Measurements from ENCODE around the gene EMILIN2. TPM values are rescaled to one million over a fixed set of nuclear protein-coding genes. Genes with fewer than 3 reads are reported as not detected.

The EMILIN2 gene
- total and polyA plus RNA-seq, 2 of the 8 experiments (the other 6 are each of a cell fraction or from before 2014, with no cell fraction given), result 6.0 to 7.5 TPM

- Histone ChIP-seq H3K23ac (ENCODE audit: insufficient read length) (no peak overlapping the region), H2BK12ac (ENCODE audit: low read depth, low read length) (no peak overlapping the region), H3K4ac (replicated peaks; ENCODE audit: insufficient read length, low read depth, low read length) (no peak overlapping the region), H2BK120ac (replicated peaks; ENCODE audit: low read depth, low read length) (no peak overlapping the region), H4K8ac (ENCODE audit: extremely low read depth, insufficient read depth, low read length) (no peak overlapping the region), H2AFZ (ENCODE audit: low read length) (no peak overlapping the region), H4K91ac (replicated peaks; ENCODE audit: insufficient read length, low read length) (no peak overlapping the region), H3K18ac (ENCODE audit: extremely low read depth, low read length) (no peak overlapping the region), H3K4me3 (ENCODE audit: extremely low read depth in 1 of 4, insufficient read depth in 2 of 4, low read depth in 3 of 4, low read length in 4 of 4) (no peak overlapping the region), H2BK15ac (ENCODE audit: low read length) (no peak overlapping the region), H2BK5ac (ENCODE audit: low read depth, low read length) (no peak overlapping the region), H3K79me1 (ENCODE audit: low read depth, low read length) (no peaks in the 10 kb centered on the region), H3K27me3 (replicated peaks in 1 of 4; ENCODE audit: control insufficient read depth in 3 of 4, extremely low read depth in 1 of 4, insufficient read depth in 3 of 4, low read length in 3 of 4) (no peaks in the 10 kb centered on the region; a peak in 1 of 7 replicates), H3K4me1 (replicated peaks in 1 of 4; ENCODE audit: control insufficient read depth in 3 of 4, insufficient read depth in 4 of 4, low read length in 3 of 4) (no peaks in the 10 kb centered on the region), H3K9me3 (ENCODE audit: insufficient read depth in 2 of 2, low read depth in 1 of 2, low read length in 1 of 2) (no peaks in the 10 kb centered on the region), H3K56ac (replicated peaks; ENCODE audit: insufficient read length, low read depth, low read length) (no peak overlapping the region), H3K36me3 (ENCODE audit: control insufficient read depth in 2 of 4, insufficient read depth in 4 of 4, low read length in 3 of 4) (peaks cover 0 to 17% (median 9%) of the 10 kb centered on the region in 4 experiments; a peak in 5 of 8 replicates), H3K14ac (ENCODE audit: insufficient read length) (no peak overlapping the region), H3K27ac (ENCODE audit: low read depth, low read length) (no peak overlapping the region), H4K5ac (ENCODE audit: insufficient read length, low read depth, low read length) (no peak overlapping the region), H3K4me2 (ENCODE audit: insufficient read depth in 1 of 2, low read depth in 2 of 2, low read length in 2 of 2) (no peak overlapping the region), H3K79me2 (ENCODE audit: control insufficient read depth in 1 of 2, insufficient read depth in 2 of 2, low read length in 2 of 2) (no peaks in the 10 kb centered on the region), H2AK5ac (ENCODE audit: low read depth, low read length) (no peak overlapping the region), H2BK20ac (ENCODE audit: low read length) (no peak overlapping the region), H4K20me1 (replicated peaks in 1 of 2; ENCODE audit: control insufficient read depth in 1 of 2, insufficient read depth in 2 of 2, low read length in 2 of 2) (no peaks in the 10 kb centered on the region), H3K23me2 (ENCODE audit: low read depth, low read length) (no peaks in the 10 kb centered on the region), H3K9ac (replicated peaks in 1 of 4; ENCODE audit: extremely low read depth in 1 of 4, low read depth in 3 of 4, low read length in 3 of 4) (no peak overlapping the region)
- ChIA-PET CTCF (ENCODE audit: partially characterized antibody) (interaction anchor here (1.6 kb wide), 1 partner anchor 174 kb away, joined by 4 read pairs; no protein-coding TSS in a partner anchor), POLR2A (ENCODE audit: partially characterized antibody) (no interaction called here)
- 86% methylated on average over 12 of the region's 12 CpGs; no CpG with 5 or more reads in 1 of the 2 experiments for WGBS, 2 experiments (ENCODE audit: extremely low coverage in 1 of 2, insufficient coverage in 1 of 2, insufficient read length in 1 of 2, insufficient replicate concordance in 2 of 2, low coverage in 1 of 2, low lambda C conversion rate in 2 of 2, missing lambda C conversion rate in 1 of 2)
- FAIRE-seq (no peak), DNase-seq (ENCODE audit: low read depth in 1 of 2, low spot score in 2 of 2) (no peak)
- no peak for TF ChIP-seq GTF2F1 (IDR thresholded peaks at IDR 0.05; ENCODE audit: borderline replicate concordance, low read depth, low read length)
- TF ChIP-seq KDM1A (IDR thresholded peaks at IDR 0.05; ENCODE audit: borderline replicate concordance, low read length), result no peak
- TF ChIP-seq RFX5 (IDR thresholded peaks at IDR 0.05; ENCODE audit: borderline replicate concordance, low read depth, low read length), result peak; percentile 68
Measured at GRCh38 chr18:2954869-2955645, 108.3 kb downstream of the EMILIN2 start.
